Neural cell (in vitro differentiated cells): ENCODE results near the gene THRA. TPM values are rescaled to one million over a fixed set of nuclear protein-coding genes. Genes with fewer than 3 reads are reported as not detected.
A peak's percentile ranks its signal among the peaks of the same experiment; 100 is the strongest.

Experiments used
- H2AFZ ChIP-seq: fragments of 200-600, 300-800 bp; sonication (generic), shearing (Covaris generic); 2 replicates; pipeline ENCODE4 v1.6.0; 2014; ENCODE audit warnings: low read depth, mild to moderate bottlenecking, antibody characterized with exemption, low read length, moderate library complexity
- H3F3A ChIP-seq: fragments of 200-600 bp; shearing (Covaris generic); 2 replicates; pipeline ENCODE4 v1.6.1; 2016; ENCODE audit warnings: mild to moderate bottlenecking, moderate library complexity, mixed read lengths, antibody characterized with exemption, low read length; ENCODE audit not compliant: insufficient read depth, poor library complexity, severe bottlenecking
- H3K27ac ChIP-seq: fragments of 200-600, 300-800 bp; sonication (generic), shearing (Covaris generic); 2 replicates; pipeline ENCODE4 v1.5.1; 2014; ENCODE audit warnings: mild to moderate bottlenecking, low read length, moderate library complexity
- H3K27me3 ChIP-seq: fragments of 300-800, 200-600 bp; sonication (generic), shearing (Covaris generic); 2 replicates; pipeline ENCODE4 v1.6.0; 2014; ENCODE audit warnings: mild to moderate bottlenecking, low read depth, low read length, moderate library complexity; ENCODE audit not compliant: insufficient read depth
- H3K36me3 ChIP-seq: fragments of 300-800, 200-600 bp; sonication (generic), shearing (Covaris generic); 2 replicates; pipeline ENCODE4 v1.5.1; 2014; ENCODE audit warnings: mild to moderate bottlenecking, antibody characterized with exemption, low read length, moderate library complexity; ENCODE audit not compliant: insufficient read depth
- H3K4me2 ChIP-seq: fragments of 300-800, 200-600 bp; sonication (generic), shearing (Covaris generic); 2 replicates; pipeline ENCODE4 v1.6.0; 2014; ENCODE audit warnings: mild to moderate bottlenecking, low read length
- H3K4me3 ChIP-seq: fragments of 300-800, 200-600 bp; sonication (generic), shearing (Covaris generic); 2 replicates; pipeline ENCODE4 v1.5.1; 2014; ENCODE audit warnings: mild to moderate bottlenecking, low read length, moderate library complexity
- H3K79me2 ChIP-seq: fragments of 200-600 bp; shearing (Covaris generic); replicated peaks from 2 replicates; pipeline ENCODE4 v1.6.0; 2014; ENCODE audit warnings: mild to moderate bottlenecking, low read length, moderate library complexity; ENCODE audit not compliant: insufficient read depth
- H3K9ac ChIP-seq: fragments of 300-800, 200-600 bp; sonication (generic), shearing (Covaris generic); 2 replicates; pipeline ENCODE4 v1.6.1; 2016; ENCODE audit warnings: mild to moderate bottlenecking, low read length, mixed read lengths
- H3K9me2 ChIP-seq: fragments of 200-600 bp; shearing (Covaris generic); 2 replicates; pipeline ENCODE4 v1.6.1; 2016; ENCODE audit warnings: mild to moderate bottlenecking, low read length, mixed read lengths; ENCODE audit not compliant: insufficient read depth
- H3K9me3 ChIP-seq: fragments of 200-600, 300-800 bp; sonication (generic), shearing (Covaris generic); 2 replicates; pipeline ENCODE4 v1.6.1; 2016; ENCODE audit warnings: mild to moderate bottlenecking, mixed run types, low read length, moderate library complexity, mixed read lengths
- H4K20me1 ChIP-seq: fragments of 200-600 bp; shearing (Covaris generic); 2 replicates; pipeline ENCODE4 v1.6.1; 2016; ENCODE audit warnings: mild to moderate bottlenecking, mixed run types; ENCODE audit not compliant: insufficient read depth
- EP300 ChIP-seq: fragments of 450-650 bp; conservative IDR thresholded peaks from 2 replicates; pipeline ENCODE4 v1.6.1; 2014; ENCODE audit warnings: antibody characterized with exemption, mild to moderate bottlenecking, moderate library complexity; ENCODE audit not compliant: poor library complexity, severe bottlenecking
- EZH2 ChIP-seq: fragments of 200-600, 300-800 bp; shearing (Covaris generic), sonication (generic); IDR thresholded peaks from 2 replicates; pipeline ENCODE4 v1.6.1; 2014; ENCODE audit warnings: antibody characterized with exemption, low read length, borderline replicate concordance, mild to moderate bottlenecking; ENCODE audit not compliant: insufficient read depth, poor library complexity, severe bottlenecking
- MXI1 ChIP-seq: fragments of 450-650 bp; conservative IDR thresholded peaks from 2 replicates; pipeline ENCODE4 v1.6.1; 2014; ENCODE audit warnings: antibody characterized with exemption, mild to moderate bottlenecking; ENCODE audit not compliant: poor library complexity, severe bottlenecking
- POLR2AphosphoS5 ChIP-seq: IDR thresholded peaks from 2 replicates; pipeline ENCODE4 v1.6.1; 2012
- RAD21 ChIP-seq: fragments of 450-650 bp; conservative IDR thresholded peaks from 2 replicates; pipeline ENCODE4 v1.6.1; 2014; ENCODE audit warnings: antibody characterized with exemption, mild to moderate bottlenecking, moderate library complexity
- SMC3 ChIP-seq: fragments of 450-650 bp; conservative IDR thresholded peaks from 2 replicates; pipeline ENCODE4 v1.6.1; 2014; ENCODE audit warnings: antibody characterized with exemption, mild to moderate bottlenecking, moderate library complexity; ENCODE audit not compliant: poor library complexity
- TAF1 ChIP-seq: IDR thresholded peaks from 2 replicates; pipeline ENCODE4 v1.6.1; 2012; ENCODE audit warnings: low read depth
- polyA plus RNA-seq: library from polyadenylated mRNA; depleted of rRNA; stranded (reverse); fragments of >200 nt; gene quantifications from 2 replicates; pipeline ENCODE4 v1.2.3, GENCODE V29; 2014
- TF ChIP-seq, protein P1 (sequence below): IDR thresholded peaks from 2 replicates; pipeline ENCODE4 v1.6.1; 2012; ENCODE audit warnings: borderline replicate concordance
- TF ChIP-seq, protein P2 (sequence below): fragments of 450-650 bp; IDR thresholded peaks from 2 replicates; pipeline ENCODE4 v1.5.1; 2014; ENCODE audit warnings: antibody characterized with exemption, mild to moderate bottlenecking, moderate library complexity; ENCODE audit not compliant: poor library complexity, severe bottlenecking

Gene THRA
- polyA plus RNA-seq, 1 donor from 2014 or later = 97.2 TPM

DNA sequence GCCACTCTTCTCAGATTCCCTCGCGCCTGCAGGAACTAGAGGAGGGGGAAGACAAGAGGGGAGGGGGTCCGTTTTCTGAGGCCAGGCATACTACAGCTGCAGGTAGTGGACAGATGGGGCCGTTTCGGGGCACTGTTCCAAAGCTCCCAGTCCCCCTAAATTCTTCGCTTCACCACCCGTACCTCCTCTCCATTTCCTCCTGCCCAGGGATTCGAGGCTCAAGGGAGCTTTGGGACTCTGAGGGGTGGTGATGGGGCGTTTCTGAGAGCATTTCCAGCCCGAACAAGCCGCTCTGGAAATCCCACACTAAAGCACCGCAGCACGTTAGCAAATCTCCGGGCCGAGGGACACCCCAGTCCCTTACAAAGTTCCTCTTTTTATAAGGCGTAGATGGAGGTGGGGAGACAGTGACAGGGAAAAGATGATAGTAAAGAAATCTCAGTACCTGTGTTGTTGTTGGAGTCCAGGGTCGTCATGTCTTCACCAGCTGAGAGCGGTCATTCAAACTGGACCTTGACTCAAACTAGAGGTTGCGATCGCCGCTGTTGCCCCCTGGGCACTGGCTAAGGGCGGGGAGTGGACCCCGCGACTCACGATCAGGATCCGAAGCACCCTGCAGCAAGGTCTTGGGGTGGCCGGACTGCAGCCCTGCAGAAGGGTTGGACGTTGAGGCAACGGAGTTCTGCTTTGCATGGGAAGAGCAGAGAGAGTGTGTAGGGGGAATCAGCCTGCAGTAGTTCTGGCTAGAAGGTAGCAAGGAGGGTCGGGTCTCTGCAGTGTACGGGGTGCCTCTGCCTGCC lies 37.1 kb downstream of the THRA start:
- Histone ChIP-seq H3K36me3 (no peaks in the 10 kb centered on the region), H3K27me3 (no peaks in the 10 kb centered on the region), H3K27ac (peak overlapping the region; percentile 52), H3F3A (no peaks in the 10 kb centered on the region), H3K9me3 (no peaks in the 10 kb centered on the region), H3K9me2 (no peaks in the 10 kb centered on the region), H2AFZ (peak overlapping the region; percentile 24), H3K4me3 (peak overlapping the region; percentile 78), H3K4me2 (peak overlapping the region; percentile 87), H3K9ac (peak overlapping the region; percentile 55), H3K79me2 (no peaks in the 10 kb centered on the region), H4K20me1 (no peaks in the 10 kb centered on the region)
- no peak for TF ChIP-seq EZH2
- no peak for TF ChIP-seq RAD21
- no peak for TF ChIP-seq EP300

GRCh38 chr17:40100419-40100668 lies 37.6 kb downstream of the THRA start, which contains the start of gene NR1D1:
NR1D1 (minus strand) TSS chr17:40100589; CDS start chr17:40100094, 495 bp downstream.
- H3K9ac ChIP-seq = peak within 1 kb of the TSS; percentile 55
- TF ChIP-seq EZH2 (no peak), MXI1 (no peak), EP300 (peak; percentile 30), POLR2AphosphoS5 (peak; percentile 65), SMC3 (peak; percentile 59), TAF1 (peak; percentile 35), RAD21 (no peak)
- TF ChIP-seq, protein P1, sequence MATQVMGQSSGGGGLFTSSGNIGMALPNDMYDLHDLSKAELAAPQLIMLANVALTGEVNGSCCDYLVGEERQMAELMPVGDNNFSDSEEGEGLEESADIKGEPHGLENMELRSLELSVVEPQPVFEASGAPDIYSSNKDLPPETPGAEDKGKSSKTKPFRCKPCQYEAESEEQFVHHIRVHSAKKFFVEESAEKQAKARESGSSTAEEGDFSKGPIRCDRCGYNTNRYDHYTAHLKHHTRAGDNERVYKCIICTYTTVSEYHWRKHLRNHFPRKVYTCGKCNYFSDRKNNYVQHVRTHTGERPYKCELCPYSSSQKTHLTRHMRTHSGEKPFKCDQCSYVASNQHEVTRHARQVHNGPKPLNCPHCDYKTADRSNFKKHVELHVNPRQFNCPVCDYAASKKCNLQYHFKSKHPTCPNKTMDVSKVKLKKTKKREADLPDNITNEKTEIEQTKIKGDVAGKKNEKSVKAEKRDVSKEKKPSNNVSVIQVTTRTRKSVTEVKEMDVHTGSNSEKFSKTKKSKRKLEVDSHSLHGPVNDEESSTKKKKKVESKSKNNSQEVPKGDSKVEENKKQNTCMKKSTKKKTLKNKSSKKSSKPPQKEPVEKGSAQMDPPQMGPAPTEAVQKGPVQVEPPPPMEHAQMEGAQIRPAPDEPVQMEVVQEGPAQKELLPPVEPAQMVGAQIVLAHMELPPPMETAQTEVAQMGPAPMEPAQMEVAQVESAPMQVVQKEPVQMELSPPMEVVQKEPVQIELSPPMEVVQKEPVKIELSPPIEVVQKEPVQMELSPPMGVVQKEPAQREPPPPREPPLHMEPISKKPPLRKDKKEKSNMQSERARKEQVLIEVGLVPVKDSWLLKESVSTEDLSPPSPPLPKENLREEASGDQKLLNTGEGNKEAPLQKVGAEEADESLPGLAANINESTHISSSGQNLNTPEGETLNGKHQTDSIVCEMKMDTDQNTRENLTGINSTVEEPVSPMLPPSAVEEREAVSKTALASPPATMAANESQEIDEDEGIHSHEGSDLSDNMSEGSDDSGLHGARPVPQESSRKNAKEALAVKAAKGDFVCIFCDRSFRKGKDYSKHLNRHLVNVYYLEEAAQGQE = no peak
- TF ChIP-seq, protein P2, sequence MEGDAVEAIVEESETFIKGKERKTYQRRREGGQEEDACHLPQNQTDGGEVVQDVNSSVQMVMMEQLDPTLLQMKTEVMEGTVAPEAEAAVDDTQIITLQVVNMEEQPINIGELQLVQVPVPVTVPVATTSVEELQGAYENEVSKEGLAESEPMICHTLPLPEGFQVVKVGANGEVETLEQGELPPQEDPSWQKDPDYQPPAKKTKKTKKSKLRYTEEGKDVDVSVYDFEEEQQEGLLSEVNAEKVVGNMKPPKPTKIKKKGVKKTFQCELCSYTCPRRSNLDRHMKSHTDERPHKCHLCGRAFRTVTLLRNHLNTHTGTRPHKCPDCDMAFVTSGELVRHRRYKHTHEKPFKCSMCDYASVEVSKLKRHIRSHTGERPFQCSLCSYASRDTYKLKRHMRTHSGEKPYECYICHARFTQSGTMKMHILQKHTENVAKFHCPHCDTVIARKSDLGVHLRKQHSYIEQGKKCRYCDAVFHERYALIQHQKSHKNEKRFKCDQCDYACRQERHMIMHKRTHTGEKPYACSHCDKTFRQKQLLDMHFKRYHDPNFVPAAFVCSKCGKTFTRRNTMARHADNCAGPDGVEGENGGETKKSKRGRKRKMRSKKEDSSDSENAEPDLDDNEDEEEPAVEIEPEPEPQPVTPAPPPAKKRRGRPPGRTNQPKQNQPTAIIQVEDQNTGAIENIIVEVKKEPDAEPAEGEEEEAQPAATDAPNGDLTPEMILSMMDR = peak; percentile 14
- H2AFZ ChIP-seq = peak within 1 kb of the TSS; percentile 49
- no peaks in the 10 kb centered on the region for H3F3A ChIP-seq
- peak within 1 kb of the TSS; percentile 78 for H3K4me3 ChIP-seq
- H3K36me3 ChIP-seq = no peaks in the 10 kb centered on the region
- H3K27ac ChIP-seq = peak within 1 kb of the TSS; percentile 52
- peak within 1 kb of the TSS; percentile 87 for H3K4me2 ChIP-seq
- no peaks in the 10 kb centered on the region for H3K9me3 ChIP-seq
- no peaks in the 10 kb centered on the region for H3K79me2 ChIP-seq
- no peaks in the 10 kb centered on the region for H3K9me2 ChIP-seq
- H3K27me3 ChIP-seq = no peaks in the 10 kb centered on the region
- no peaks in the 10 kb centered on the region for H4K20me1 ChIP-seq
